Body of pancreas (tissue), 4 donors: ENCODE measurements around the gene GPANK1. TPM values are rescaled to one million over a fixed set of nuclear protein-coding genes. Genes with fewer than 3 reads are reported as not detected.

ENCODE experiments used
- ATAC-seq: fragments of 150-250 bp; one replicate; pipeline ENCODE4 v1.9.1; 2016
- DNase-seq, 4 donors: peaks; one replicate each; pipeline ENCODE4 v3.0.0-alpha.2; 2019
- H3K27ac ChIP-seq, 4 donors: fragments of 200-600 bp; sonication (generic); 1 replicate in 3 of 4; 2 replicates in 1 of 4; pipeline versions ENCODE4 v1.5.1 to v1.6.1; 2016 to 2019; ENCODE audit warnings: mild to moderate bottlenecking in 1 of 4, mixed read lengths in 1 of 4, moderate library complexity in 1 of 4
- H3K27me3 ChIP-seq, 2 donors: fragments of 200-600 bp; sonication (generic); one replicate each; pipeline ENCODE4 v1.6.0; 2016; ENCODE audit warnings: mild to moderate bottlenecking in 1 of 2
- H3K36me3 ChIP-seq, 2 donors: fragments of 200-600 bp; sonication (generic); replicated peaks in 1 of 2; 2 replicates each; pipeline ENCODE4 v1.5.1; 2016; ENCODE audit warnings: low read depth in 2 of 2; ENCODE audit not compliant: insufficient read depth in 1 of 2
- H3K4me1 ChIP-seq: fragments of 200-600 bp; sonication (generic); one replicate; pipeline ENCODE4 v1.6.0; 2016
- H3K4me3 ChIP-seq, 2 donors: fragments of 200-600 bp; sonication (generic); 1 replicate in 1 of 2; 2 replicates in 1 of 2; pipeline ENCODE4 v1.5.1; 2016 to 2019
- H3K9me3 ChIP-seq, 3 donors: fragments of 200-600 bp; sonication (generic); 1 replicate in 2 of 3; 2 replicates in 1 of 3; pipeline ENCODE4 v1.5.1; 2016
- POLR2A ChIP-seq, 3 donors: fragments of 450-650 bp; IDR thresholded peaks; one replicate each; pipeline ENCODE4 v1.6.1; 2016; ENCODE audit warnings: antibody characterized with exemption in 3 of 3, mild to moderate bottlenecking in 2 of 3
- WGBS, 2 donors: methylation state at CpG; one replicate each; pipeline ENCODE4 v1.1.5; 2017; 5-methylcytosine and 5-hydroxymethylcytosine counted together
- intact Hi-C: fragments of 100-400 bp; cut with DNase I; formaldehyde crosslinking; loops from one replicate; pipeline ENCODE4 v1.15.1; 2023
- total RNA-seq, 2 donors: library from RNA; depleted of rRNA; stranded (reverse); fragments of >200 nt; gene quantifications; one replicate each; pipeline ENCODE4 v1.1.0, GENCODE V29; 2016
- TF ChIP-seq, protein P1 (sequence below), 7 experiments: fragments of 450-650 bp in 4 of 7; fragments of 200-600 bp in 3 of 7; sonication (generic) in 3 of 7; IDR thresholded peaks; one replicate each; pipeline ENCODE4 v1.5.1; 2016 to 2019; ENCODE audit warnings: antibody characterized with exemption in 7 of 7

GPANK1 gene
- total RNA-seq, 2 donors from 2014 or later: 8.9 to 10.9 TPM

DNA sequence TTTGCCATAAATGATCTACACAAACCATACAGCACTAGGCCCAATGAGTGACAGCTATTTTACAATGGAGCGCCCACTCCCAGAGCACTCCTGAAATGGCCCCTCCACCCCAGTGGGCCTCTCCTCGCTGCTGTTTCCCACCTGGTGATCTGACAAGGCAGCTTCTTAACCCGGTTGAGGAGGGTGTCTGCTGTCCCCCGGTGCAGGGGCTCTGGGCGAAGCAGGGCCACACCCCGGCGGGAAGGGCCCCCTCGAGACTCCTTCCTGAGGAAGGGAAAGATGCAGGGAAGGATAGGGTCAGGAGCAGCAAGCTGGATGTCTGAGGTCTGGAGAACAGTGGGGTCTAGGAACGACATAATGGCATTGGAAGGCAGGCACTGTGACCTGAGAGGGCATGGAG lies 28.1 kb upstream of the GPANK1 start:
- Histone ChIP-seq H3K9me3 (no peaks in the 10 kb centered on the region), H3K27me3 (no peaks in the 10 kb centered on the region), H3K4me3 (no peak overlapping the region), H3K36me3 (peaks cover 0 to 15% of the 10 kb centered on the region in 2 donors), H3K4me1 (no peaks in the 10 kb centered on the region), H3K27ac (no peak overlapping the region)
- DNase-seq (no peak), ATAC-seq (no peak)
- WGBS, 2 donors: 87 to 95% methylated on average over 9 of the region's 9 CpGs
- TF ChIP-seq POLR2A (IDR thresholded peaks at IDR 0.05): no peak
- intact Hi-C loops: no loop called here

DNA sequence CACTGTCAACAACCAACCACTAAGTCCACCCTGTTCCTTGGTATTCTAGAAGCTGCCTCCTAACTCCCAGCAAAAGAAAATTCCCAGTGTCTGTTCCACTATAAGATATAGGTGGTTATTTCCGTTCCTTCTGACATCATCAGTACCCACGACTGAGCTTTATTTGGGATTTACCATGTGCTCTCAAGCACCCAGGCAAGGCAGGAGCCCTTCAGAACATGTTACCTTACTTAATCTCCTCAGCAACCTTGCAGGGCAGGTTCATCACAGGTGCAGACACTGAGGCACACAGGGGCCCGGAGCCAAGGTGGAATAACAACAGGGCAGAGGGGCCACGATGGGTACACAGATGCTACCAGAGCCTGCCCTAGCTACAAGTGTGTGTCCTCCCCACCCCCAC lies 27.6 kb upstream of the GPANK1 start:
- Histone ChIP-seq H3K27me3 (no peaks in the 10 kb centered on the region), H3K36me3 (peaks cover 0 to 17% of the 10 kb centered on the region in 2 donors), H3K9me3 (no peaks in the 10 kb centered on the region), H3K4me1 (no peaks in the 10 kb centered on the region), H3K4me3 (no peak overlapping the region), H3K27ac (no peak overlapping the region)
- TF ChIP-seq, protein P1, sequence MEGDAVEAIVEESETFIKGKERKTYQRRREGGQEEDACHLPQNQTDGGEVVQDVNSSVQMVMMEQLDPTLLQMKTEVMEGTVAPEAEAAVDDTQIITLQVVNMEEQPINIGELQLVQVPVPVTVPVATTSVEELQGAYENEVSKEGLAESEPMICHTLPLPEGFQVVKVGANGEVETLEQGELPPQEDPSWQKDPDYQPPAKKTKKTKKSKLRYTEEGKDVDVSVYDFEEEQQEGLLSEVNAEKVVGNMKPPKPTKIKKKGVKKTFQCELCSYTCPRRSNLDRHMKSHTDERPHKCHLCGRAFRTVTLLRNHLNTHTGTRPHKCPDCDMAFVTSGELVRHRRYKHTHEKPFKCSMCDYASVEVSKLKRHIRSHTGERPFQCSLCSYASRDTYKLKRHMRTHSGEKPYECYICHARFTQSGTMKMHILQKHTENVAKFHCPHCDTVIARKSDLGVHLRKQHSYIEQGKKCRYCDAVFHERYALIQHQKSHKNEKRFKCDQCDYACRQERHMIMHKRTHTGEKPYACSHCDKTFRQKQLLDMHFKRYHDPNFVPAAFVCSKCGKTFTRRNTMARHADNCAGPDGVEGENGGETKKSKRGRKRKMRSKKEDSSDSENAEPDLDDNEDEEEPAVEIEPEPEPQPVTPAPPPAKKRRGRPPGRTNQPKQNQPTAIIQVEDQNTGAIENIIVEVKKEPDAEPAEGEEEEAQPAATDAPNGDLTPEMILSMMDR (IDR thresholded peaks at IDR 0.05): no peak
- no peak for TF ChIP-seq POLR2A (IDR thresholded peaks at IDR 0.05)
- ATAC-seq (no peak), DNase-seq (no peak)
- intact Hi-C loops: no loop called here
- 87 to 96% methylated on average over 3 to 4 of the region's 4 CpGs for WGBS, 2 donors

DNA sequence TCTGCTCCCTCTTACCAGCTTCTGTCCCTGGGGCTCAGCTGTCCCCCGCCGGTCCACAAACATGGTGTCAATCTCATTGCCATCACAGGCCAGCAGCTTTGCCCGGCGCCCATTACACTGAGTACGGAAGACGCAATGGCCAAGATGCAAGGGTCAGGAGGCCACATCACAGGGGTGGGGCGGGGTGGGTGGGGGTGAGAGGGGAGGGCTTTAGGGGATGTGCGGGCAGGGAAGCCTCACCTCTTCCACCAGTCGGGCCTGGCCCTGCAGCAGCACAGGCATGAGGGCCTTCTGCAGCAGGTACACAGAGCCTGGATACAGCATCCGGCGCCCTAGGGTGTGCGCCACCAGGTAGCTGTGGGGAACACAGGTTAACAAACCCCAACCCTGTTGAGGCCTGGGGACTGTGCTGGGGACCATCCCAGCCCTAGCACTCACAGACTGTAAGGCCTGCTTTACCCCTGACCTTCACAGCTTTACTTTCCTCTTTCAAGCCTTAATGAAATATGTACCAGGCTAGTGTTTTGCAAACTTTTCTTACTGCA lies 26.8 kb upstream of the GPANK1 start:
- 98 to 100% methylated on average over 6 to 12 of the region's 12 CpGs for WGBS, 2 donors

DNA sequence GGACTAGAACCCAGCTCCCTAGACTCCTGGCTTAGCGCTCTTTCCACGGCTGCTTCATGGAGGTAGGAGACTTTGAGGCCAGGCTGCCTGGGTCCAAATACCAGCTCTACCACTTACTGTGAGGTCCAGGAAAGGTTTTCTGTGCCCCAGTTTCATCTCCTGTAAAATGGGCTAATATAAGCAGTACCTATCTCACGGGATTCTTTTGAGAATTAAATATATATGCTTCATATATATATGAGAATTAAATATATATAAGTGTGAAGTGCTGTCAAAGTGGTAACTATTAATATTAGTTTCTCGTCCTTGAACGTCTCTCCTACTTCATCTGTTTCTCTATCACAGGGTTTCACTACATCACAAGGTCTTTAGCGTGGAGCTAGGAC lies 26.3 kb upstream of the GPANK1 start:
- Histone ChIP-seq H3K27me3 (no peaks in the 10 kb centered on the region), H3K27ac (no peak overlapping the region), H3K36me3 (peaks cover 0 to 15% of the 10 kb centered on the region in 2 donors), H3K4me1 (no peaks in the 10 kb centered on the region), H3K9me3 (no peaks in the 10 kb centered on the region), H3K4me3 (no peak overlapping the region)
- ATAC-seq (no peak), DNase-seq (no peak)
- intact Hi-C loops: no loop called here
- TF ChIP-seq, protein P1 (IDR thresholded peaks at IDR 0.05): no peak
- TF ChIP-seq POLR2A (IDR thresholded peaks at IDR 0.05): no peak
- 86 to 90% methylated on average over 6 of the region's 6 CpGs for WGBS, 2 donors

More for the DNA sequence above, 26.8 kb upstream of the GPANK1 start:
- no peak for TF ChIP-seq POLR2A (IDR thresholded peaks at IDR 0.05)
- TF ChIP-seq, protein P1 (IDR thresholded peaks at IDR 0.05): no peak
- Histone ChIP-seq H3K27me3 (no peaks in the 10 kb centered on the region), H3K9me3 (no peaks in the 10 kb centered on the region), H3K4me3 (no peak overlapping the region), H3K27ac (no peak overlapping the region), H3K4me1 (no peaks in the 10 kb centered on the region), H3K36me3 (peaks cover 0 to 15% of the 10 kb centered on the region in 2 donors)
- DNase-seq (no peak), ATAC-seq (no peak)
- intact Hi-C loops: no loop called here

DNA sequence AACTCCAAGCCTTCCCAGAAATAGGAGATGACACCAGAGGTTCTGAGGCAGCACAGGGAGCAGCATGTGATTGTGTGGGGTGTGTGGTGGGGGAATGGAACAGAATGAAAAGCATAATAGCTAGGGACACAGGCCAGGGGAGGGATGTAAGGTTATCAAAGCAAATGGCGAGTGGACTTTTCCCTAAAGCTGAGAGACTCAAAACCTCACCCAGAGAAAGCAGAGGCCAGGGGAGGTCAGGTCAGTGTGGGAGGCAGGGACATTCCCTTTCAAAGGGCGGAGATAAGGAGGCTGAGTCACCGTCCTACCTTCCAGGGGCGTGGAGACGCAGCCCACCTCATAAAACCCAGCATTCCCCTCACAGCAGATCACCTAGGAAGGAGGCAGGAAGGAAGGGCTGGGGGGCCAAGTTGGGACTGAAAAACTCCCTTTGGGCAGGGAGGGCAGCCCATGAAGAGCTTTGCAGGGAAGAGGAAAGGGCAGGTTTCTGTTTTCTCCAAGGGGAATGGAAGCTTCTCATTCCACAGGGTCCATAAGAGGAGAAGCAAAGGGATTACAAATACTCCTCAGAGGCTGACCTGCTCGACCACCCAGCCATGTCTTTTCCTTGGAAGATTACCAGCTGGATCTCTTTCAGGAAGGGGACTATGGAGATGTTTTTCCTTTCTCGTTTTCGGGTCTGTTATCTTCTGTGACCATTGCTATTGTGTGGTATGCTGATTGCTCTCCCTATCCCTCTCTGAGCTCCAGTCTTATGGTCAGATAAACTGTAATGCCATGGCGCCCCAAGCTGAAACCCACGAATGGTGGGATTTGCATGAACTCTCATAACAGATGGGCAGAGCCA lies 25.7 kb upstream of the GPANK1 start:
- WGBS, 2 donors: 73 to 76% methylated on average over 10 of the region's 10 CpGs

More for the DNA sequence above, 25.7 kb upstream of the GPANK1 start:
- ATAC-seq (no peak), DNase-seq (no peak)
- H3K36me3 ChIP-seq: peaks cover 0 to 15% of the 10 kb centered on the region in 2 donors
- no peaks in the 10 kb centered on the region for H3K27me3 ChIP-seq
- no peaks in the 10 kb centered on the region for H3K4me1 ChIP-seq
- intact Hi-C loops: no loop called here
- no peak overlapping the region for H3K27ac ChIP-seq
- no peak for TF ChIP-seq POLR2A (IDR thresholded peaks at IDR 0.05)
- TF ChIP-seq, protein P1 (IDR thresholded peaks at IDR 0.05): no peak
- no peaks in the 10 kb centered on the region for H3K9me3 ChIP-seq
- H3K4me3 ChIP-seq: no peak overlapping the region
